Activated CD4-positive, CD25-positive, alpha-beta regulatory T cell treated with anti-CD3 and anti-CD28 coated beads, Interleukin-2, amount 50 U/mL, for 24 hours (primary cell): Measurements from ENCODE around the gene OTOG.

Experiments used
- ATAC-seq, 2 donors: fragments of 150-1000 bp; cut with Tn5 transposase; one replicate each; pipeline ENCODE4 v1.10.0; 2021; ENCODE audit warnings: mild to moderate bottlenecking in 1 of 2, moderate library complexity in 1 of 2

The OTOG gene

GRCh38 chr11:17521106-17521900 is 25.8 kb upstream of the OTOG start:
- no peak for ATAC-seq

- ATAC-seq: no peak
Measured at GRCh38 chr11:17522655-17523054, 24.4 kb upstream of the OTOG start.

- no peak for ATAC-seq
Measured at GRCh38 chr11:17524221-17524620, 22.8 kb upstream of the OTOG start.

- ATAC-seq: no peak
Measured at GRCh38 chr11:17525570-17525969, 21.5 kb upstream of the OTOG start.

- no peak for ATAC-seq
Measured at GRCh38 chr11:17526326-17526725, 20.7 kb upstream of the OTOG start.

- ATAC-seq: no peak
Measured at GRCh38 chr11:17526931-17527627, 20.0 kb upstream of the OTOG start.

- ATAC-seq: no peak
Measured at GRCh38 chr11:17527628-17527995, 19.4 kb upstream of the OTOG start.

GRCh38 chr11:17528181-17528691 is 18.8 kb upstream of the OTOG start:
- peak; percentile 55 to 60 for ATAC-seq

GRCh38 chr11:17528906-17529843 is 17.9 kb upstream of the OTOG start:
- ATAC-seq: no peak

GRCh38 chr11:17529844-17530185 is 17.2 kb upstream of the OTOG start:
- ATAC-seq: no peak

- no peak for ATAC-seq
Measured at GRCh38 chr11:17531071-17531600, 15.9 kb upstream of the OTOG start.

- ATAC-seq: no peak
Measured at GRCh38 chr11:17531636-17532113, 15.4 kb upstream of the OTOG start.

GRCh38 chr11:17532784-17533183 is 14.3 kb upstream of the OTOG start:
- ATAC-seq: no peak

- ATAC-seq: no peak
Measured at GRCh38 chr11:17533341-17533740, 13.7 kb upstream of the OTOG start.

- no peak for ATAC-seq
Measured at GRCh38 chr11:17533778-17534415, 13.2 kb upstream of the OTOG start.

GRCh38 chr11:17535488-17535887 is 11.6 kb upstream of the OTOG start:
- ATAC-seq: no peak

- no peak for ATAC-seq
Measured at GRCh38 chr11:17537261-17537660, 9.8 kb upstream of the OTOG start.

- ATAC-seq: no peak
Measured at GRCh38 chr11:17538054-17538453, 9.0 kb upstream of the OTOG start.

GRCh38 chr11:17538731-17539130 is 8.3 kb upstream of the OTOG start:
- ATAC-seq: no peak

- ATAC-seq: no peak
Measured at GRCh38 chr11:17540807-17541206, 6.3 kb upstream of the OTOG start.

- ATAC-seq: no peak
Measured at GRCh38 chr11:17541330-17541885, 5.7 kb upstream of the OTOG start.

GRCh38 chr11:17542249-17542648 is 4.8 kb upstream of the OTOG start:
- no peak for ATAC-seq
